GM12878 (cell line): ENCODE results near the gene SFN. TPM values are rescaled to one million over a fixed set of nuclear protein-coding genes. Genes with fewer than 3 reads are reported as not detected.
A peak's percentile ranks its signal among the peaks of the same experiment; 100 is the strongest.
"Not testable (repeated sequence)": the region's sequence is repeated elsewhere in the genome, so short reads cannot be mapped to it uniquely, and the experiment has no call there.

Experiments used
- ATAC-seq: fragments of 200-7000 bp; cut with Tn5 transposase; 3 replicates; pipeline ENCODE4 v1.9.1; 2020; ENCODE audit warnings: mild to moderate bottlenecking, moderate library complexity
- BruUV-seq: library from RNA; stranded (reverse); fragments of 400-500 nt; replicated peaks from 2 replicates; lab custom pipeline; 2021; lab: Mats Ljungman, UMichigan
- CTCF ChIA-PET: fragments of 300-600 bp; sonication (Branson Sonifier 250); formaldehyde crosslinking; extraction: SDS; loops from one replicate; lab custom pipeline; 2021; ENCODE audit warnings: inconsistent platforms; lab: Yijun Ruan, JAX
- POLR2A ChIA-PET: fragments of 350-600 bp; formaldehyde crosslinking; extraction: SDS; loops from one replicate; lab custom pipeline; 2021; ENCODE audit warnings: inconsistent platforms; lab: Charles Lee
- RAD21 ChIA-PET: fragments of 300-600 bp; sonication (Branson Sonifier 250); formaldehyde crosslinking; loops from one replicate; lab custom pipeline; 2023; ENCODE audit warnings: antibody characterized with exemption; ENCODE audit not compliant: unreplicated experiment; lab: Charles Lee
- SMC1A ChIA-PET: fragments of 300-600 bp; sonication (Branson Sonifier 250); formaldehyde crosslinking; loops from one replicate; lab custom pipeline; 2023; ENCODE audit not compliant: unreplicated experiment, uncharacterized antibody; lab: Charles Lee
- DNase-seq: peaks from one replicate; pipeline ENCODE4 v3.0.0-alpha.2; 2011; ENCODE audit warnings: low read depth, low spot score
- FAIRE-seq: peaks from 3 replicates; lab custom pipeline; 2011; peaks lifted over from hg19 to GRCh38; lab: Jason Lieb, UNC
- H2AFZ ChIP-seq: 2 replicates; pipeline ENCODE4 v1.6.0; 2011; ENCODE audit warnings: low read depth, low read length, control low read depth; ENCODE audit not compliant: control insufficient read depth
- H3K27ac ChIP-seq: 2 replicates; pipeline ENCODE4 v1.5.1; 2011; ENCODE audit warnings: control low read depth; ENCODE audit not compliant: control insufficient read depth, insufficient read depth
- H3K27me3 ChIP-seq, 2 experiments: replicated peaks in 1 of 2; 2 replicates each; pipeline versions ENCODE4 v1.6.0 to v1.6.1; 2011; ENCODE audit warnings: low read length in 1 of 2; ENCODE audit not compliant: control insufficient read depth in 2 of 2, insufficient read depth in 2 of 2
- H3K36me3 ChIP-seq, 2 experiments: 2 replicates each; pipeline ENCODE4 v1.5.1; 2011; ENCODE audit warnings: low read length in 1 of 2; ENCODE audit not compliant: control insufficient read depth in 2 of 2, insufficient read depth in 2 of 2
- H3K4me1 ChIP-seq: 2 replicates; pipeline ENCODE4 v1.6.1; 2011; ENCODE audit warnings: mild to moderate bottlenecking, low read length, moderate library complexity, mixed read lengths; ENCODE audit not compliant: control insufficient read depth, insufficient read depth
- H3K4me2 ChIP-seq: 2 replicates; pipeline ENCODE4 v1.6.0; 2011; ENCODE audit warnings: control low read depth; ENCODE audit not compliant: control insufficient read depth, insufficient read depth
- H3K4me3 ChIP-seq: fragments of 200-600 bp; sonication (generic); 2 replicates; pipeline ENCODE4 v1.5.1; 2016
- H3K79me2 ChIP-seq: 2 replicates; pipeline ENCODE4 v1.6.0; 2011; ENCODE audit warnings: low read length; ENCODE audit not compliant: control insufficient read depth, insufficient read depth
- H3K9ac ChIP-seq: 2 replicates; pipeline ENCODE4 v1.8.0; 2011; ENCODE audit warnings: low read length, control low read depth, mixed read lengths; ENCODE audit not compliant: control insufficient read depth, insufficient read depth
- H3K9me3 ChIP-seq: replicated peaks from 3 replicates; pipeline ENCODE4 v1.5.1; 2011; ENCODE audit warnings: mild to moderate bottlenecking, low read length; ENCODE audit not compliant: control insufficient read depth, insufficient read depth
- H4K20me1 ChIP-seq: 2 replicates; pipeline ENCODE4 v1.6.0; 2011; ENCODE audit not compliant: control insufficient read depth, insufficient read depth
- ASH2L ChIP-seq: fragments of 300-600, 200-600 bp; sonication (generic); IDR thresholded peaks from 2 replicates; pipeline ENCODE4 v1.6.1; 2017; ENCODE audit warnings: low read depth, mild to moderate bottlenecking, borderline replicate concordance
- BRCA1 ChIP-seq: IDR thresholded peaks from 2 replicates; pipeline ENCODE4 v1.6.1; 2011; ENCODE audit warnings: low read depth, low read length, improper control_type of control experiment
- KAT2A ChIP-seq: conservative IDR thresholded peaks from 2 replicates; pipeline ENCODE4 v1.6.1; 2011; ENCODE audit warnings: low read depth, low read length; ENCODE audit not compliant: control insufficient read depth
- MEF2A ChIP-seq: IDR thresholded peaks from 2 replicates; pipeline ENCODE4 v1.6.1; 2011; ENCODE audit warnings: low read depth, mild to moderate bottlenecking, low read length, moderate library complexity; ENCODE audit not compliant: insufficient read depth
- NR2F1 ChIP-seq: fragments of 450-650 bp; conservative IDR thresholded peaks from 2 replicates; pipeline ENCODE4 v1.6.1; 2017; ENCODE audit warnings: mild to moderate bottlenecking
- POLR2AphosphoS5 ChIP-seq: IDR thresholded peaks from 2 replicates; pipeline ENCODE4 v1.6.1; 2011; ENCODE audit warnings: mild to moderate bottlenecking, low read length, inconsistent platforms
- SP1 ChIP-seq: IDR thresholded peaks from one replicate; pipeline ENCODE4 v1.6.1; 2011; ENCODE audit warnings: low read depth, low read length
- WGBS: methylation state at CpG from one replicate; pipeline ENCODE4 v1.1.6; 2016; ENCODE audit warnings: low lambda C conversion rate; ENCODE audit not compliant: insufficient replicate concordance, insufficient coverage; ENCODE audit errors: missing lambda C conversion rate; 5-methylcytosine and 5-hydroxymethylcytosine counted together
- in situ Hi-C: fragments of 300-500 bp; cut with MboI; formaldehyde crosslinking; loops from 9 replicates; pipeline ENCODE4 v1.14.3; 2018; ENCODE audit warnings: mixed read lengths
- intact Hi-C: fragments of 100-400 bp; cut with micrococcal nuclease; formaldehyde crosslinking; loops from one replicate; pipeline ENCODE4 v1.14.2; 2022; ENCODE audit not compliant: unreplicated experiment
- polyA plus RNA-seq, 11 experiments: library from polyadenylated mRNA; depleted of rRNA in 4 of 11; unstranded in 6 of 11; stranded (reverse) in 5 of 11; fragments of >200 nt; fragmentation: Nextera tagmentation in 4 of 11; fragmentation: Illumina TruSeq in 1 of 11; extraction: Ambion mirVana in 4 of 11; extraction: Trizol in 1 of 11; gene quantifications; 1 replicate in 1 of 11; 2 replicates in 10 of 11; pipeline versions ENCODE4 v1.2.1 to v1.2.3, GENCODE V29; 2011 to 2016; ENCODE audit warnings: inconsistent platforms in 2 of 11, missing spikeins in 2 of 11, low read depth in 1 of 11
- total RNA-seq, 4 experiments: library from RNA; depleted of rRNA in 3 of 4; stranded (reverse); fragments of >200 nt in 3 of 4; fragmentation: Illumina TruSeq in 1 of 4; extraction: Trizol in 1 of 4; gene quantifications; 2 replicates each; pipeline versions ENCODE4 v1.2.1 to v1.2.3, GENCODE V29; 2013 to 2021
- TF ChIP-seq, protein P1 (sequence below): IDR thresholded peaks from 2 replicates; pipeline ENCODE4 v1.6.1; 2011; ENCODE audit warnings: low read depth, low read length, improper control_type of control experiment, borderline replicate concordance
- TF ChIP-seq, protein P2 (sequence below): IDR thresholded peaks from 2 replicates; pipeline ENCODE4 v1.6.1; 2012; ENCODE audit warnings: low read depth, low read length, improper control_type of control experiment
- TF ChIP-seq, protein P3 (sequence below): fragments of 450-650 bp; IDR thresholded peaks from 2 replicates; pipeline ENCODE4 v1.6.1; 2017; ENCODE audit warnings: mild to moderate bottlenecking, moderate library complexity

Gene SFN
- total and polyA plus RNA-seq, 10 of the 15 experiments (the other 5 are each of a cell fraction or from before 2014, with no cell fraction given) = 0.19 to 2.9 (median 1.0) TPM

DNA sequence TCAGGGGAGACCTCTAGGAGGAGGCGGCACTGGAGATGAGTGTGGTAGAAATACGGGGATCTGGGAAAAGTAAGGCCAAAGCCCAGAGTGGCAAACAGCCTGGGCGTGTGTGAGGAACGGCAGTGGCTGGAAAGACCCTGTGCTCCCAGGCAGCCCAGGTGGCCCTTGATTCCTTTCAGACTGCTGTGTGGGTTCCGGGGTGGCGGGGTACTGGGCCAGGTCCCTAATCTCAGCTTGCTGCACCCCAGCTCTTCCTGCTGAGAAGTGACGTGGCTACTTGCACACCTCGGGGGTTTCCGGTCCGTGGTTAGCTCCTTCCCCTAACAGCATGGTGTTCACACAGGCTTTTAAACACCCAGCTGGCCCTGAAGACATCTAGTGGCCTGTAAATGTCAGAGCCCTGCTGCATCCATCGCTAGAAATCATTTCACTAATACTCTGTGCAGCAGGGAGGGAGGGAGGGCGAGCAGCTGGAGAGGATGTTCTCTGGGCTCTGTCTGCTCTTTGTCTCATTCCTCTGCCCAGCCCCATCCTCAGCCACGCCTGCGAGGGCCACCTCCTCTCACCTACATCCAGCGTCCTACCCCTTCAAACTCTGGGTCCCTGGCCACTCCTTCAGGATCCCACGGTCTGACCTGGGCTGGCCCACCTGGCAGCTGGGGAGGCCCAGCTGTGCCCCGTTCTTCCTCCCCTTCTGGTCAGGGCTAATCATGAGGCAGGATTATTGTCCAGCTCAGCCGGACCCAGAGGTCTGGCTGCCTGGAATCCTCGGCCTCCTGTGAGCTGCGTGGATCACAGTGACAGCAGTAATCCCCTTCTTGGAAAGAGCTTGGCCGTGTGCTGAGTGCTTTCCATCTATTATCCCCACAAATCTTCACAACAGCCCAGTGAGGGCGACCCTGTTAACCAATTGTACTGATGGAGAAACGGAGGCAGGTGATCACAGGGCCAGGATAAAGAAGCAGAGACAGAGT lies 29.2 kb upstream of the SFN start (continued):
- no peak for TF ChIP-seq ASH2L
- no peak for TF ChIP-seq BRCA1
- TF ChIP-seq, protein P1, sequence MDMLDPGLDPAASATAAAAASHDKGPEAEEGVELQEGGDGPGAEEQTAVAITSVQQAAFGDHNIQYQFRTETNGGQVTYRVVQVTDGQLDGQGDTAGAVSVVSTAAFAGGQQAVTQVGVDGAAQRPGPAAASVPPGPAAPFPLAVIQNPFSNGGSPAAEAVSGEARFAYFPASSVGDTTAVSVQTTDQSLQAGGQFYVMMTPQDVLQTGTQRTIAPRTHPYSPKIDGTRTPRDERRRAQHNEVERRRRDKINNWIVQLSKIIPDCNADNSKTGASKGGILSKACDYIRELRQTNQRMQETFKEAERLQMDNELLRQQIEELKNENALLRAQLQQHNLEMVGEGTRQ = no peak
- TF ChIP-seq KAT2A = no peak
- peak; percentile 10 for TF ChIP-seq SP1
- TF ChIP-seq POLR2AphosphoS5 = peak; percentile 92
- TF ChIP-seq NR2F1 = peak; percentile 48; the same call in 1 of the 2 replicates
- TF ChIP-seq MEF2A = no peak
- TF ChIP-seq, protein P2, sequence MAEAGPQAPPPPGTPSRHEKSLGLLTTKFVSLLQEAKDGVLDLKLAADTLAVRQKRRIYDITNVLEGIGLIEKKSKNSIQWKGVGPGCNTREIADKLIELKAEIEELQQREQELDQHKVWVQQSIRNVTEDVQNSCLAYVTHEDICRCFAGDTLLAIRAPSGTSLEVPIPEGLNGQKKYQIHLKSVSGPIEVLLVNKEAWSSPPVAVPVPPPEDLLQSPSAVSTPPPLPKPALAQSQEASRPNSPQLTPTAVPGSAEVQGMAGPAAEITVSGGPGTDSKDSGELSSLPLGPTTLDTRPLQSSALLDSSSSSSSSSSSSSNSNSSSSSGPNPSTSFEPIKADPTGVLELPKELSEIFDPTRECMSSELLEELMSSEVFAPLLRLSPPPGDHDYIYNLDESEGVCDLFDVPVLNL = no peak
- TF ChIP-seq, protein P3, sequence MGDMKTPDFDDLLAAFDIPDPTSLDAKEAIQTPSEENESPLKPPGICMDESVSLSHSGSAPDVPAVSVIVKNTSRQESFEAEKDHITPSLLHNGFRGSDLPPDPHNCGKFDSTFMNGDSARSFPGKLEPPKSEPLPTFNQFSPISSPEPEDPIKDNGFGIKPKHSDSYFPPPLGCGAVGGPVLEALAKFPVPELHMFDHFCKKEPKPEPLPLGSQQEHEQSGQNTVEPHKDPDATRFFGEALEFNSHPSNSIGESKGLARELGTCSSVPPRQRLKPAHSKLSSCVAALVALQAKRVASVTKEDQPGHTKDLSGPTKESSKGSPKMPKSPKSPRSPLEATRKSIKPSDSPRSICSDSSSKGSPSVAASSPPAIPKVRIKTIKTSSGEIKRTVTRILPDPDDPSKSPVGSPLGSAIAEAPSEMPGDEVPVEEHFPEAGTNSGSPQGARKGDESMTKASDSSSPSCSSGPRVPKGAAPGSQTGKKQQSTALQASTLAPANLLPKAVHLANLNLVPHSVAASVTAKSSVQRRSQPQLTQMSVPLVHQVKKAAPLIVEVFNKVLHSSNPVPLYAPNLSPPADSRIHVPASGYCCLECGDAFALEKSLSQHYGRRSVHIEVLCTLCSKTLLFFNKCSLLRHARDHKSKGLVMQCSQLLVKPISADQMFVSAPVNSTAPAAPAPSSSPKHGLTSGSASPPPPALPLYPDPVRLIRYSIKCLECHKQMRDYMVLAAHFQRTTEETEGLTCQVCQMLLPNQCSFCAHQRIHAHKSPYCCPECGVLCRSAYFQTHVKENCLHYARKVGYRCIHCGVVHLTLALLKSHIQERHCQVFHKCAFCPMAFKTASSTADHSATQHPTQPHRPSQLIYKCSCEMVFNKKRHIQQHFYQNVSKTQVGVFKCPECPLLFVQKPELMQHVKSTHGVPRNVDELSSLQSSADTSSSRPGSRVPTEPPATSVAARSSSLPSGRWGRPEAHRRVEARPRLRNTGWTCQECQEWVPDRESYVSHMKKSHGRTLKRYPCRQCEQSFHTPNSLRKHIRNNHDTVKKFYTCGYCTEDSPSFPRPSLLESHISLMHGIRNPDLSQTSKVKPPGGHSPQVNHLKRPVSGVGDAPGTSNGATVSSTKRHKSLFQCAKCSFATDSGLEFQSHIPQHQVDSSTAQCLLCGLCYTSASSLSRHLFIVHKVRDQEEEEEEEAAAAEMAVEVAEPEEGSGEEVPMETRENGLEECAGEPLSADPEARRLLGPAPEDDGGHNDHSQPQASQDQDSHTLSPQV = peak; percentile 65; the same call in 1 of the 2 replicates

DNA sequence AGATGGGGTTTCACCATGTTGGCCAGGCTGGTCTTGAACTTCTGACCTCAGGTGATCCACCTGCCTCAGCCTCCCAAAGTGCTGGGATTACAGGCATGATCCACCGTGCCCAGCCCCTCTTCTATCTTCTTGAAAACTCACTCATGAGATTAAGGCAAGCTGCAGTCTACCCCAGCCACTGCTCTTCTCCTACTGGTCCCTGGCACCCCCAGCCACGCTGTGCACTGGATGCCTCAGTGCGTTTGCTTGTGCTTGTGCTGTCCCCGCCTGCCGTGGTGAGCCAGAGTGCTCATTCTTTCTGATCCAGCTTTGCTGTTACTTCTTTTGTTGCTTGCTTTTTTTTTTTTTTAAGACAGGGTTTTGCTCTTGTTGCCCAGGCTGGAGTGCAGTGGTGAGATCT lies 25.3 kb upstream of the SFN start:
- Histone ChIP-seq H3K27ac (peak overlapping the region; percentile 96), H3K4me1 (peaks cover 46% of the 10 kb centered on the region), H3K36me3 (peaks cover 14 to 43% of the 10 kb centered on the region in 2 experiments), H3K79me2 (peaks cover 25% of the 10 kb centered on the region)
- H3K4me3 ChIP-seq, H4K20me1 ChIP-seq, in situ Hi-C loops, H2AFZ ChIP-seq, H3K9me3 ChIP-seq, ATAC-seq, H3K27me3 ChIP-seq, BruUV-seq, DNase-seq, intact Hi-C loops, FAIRE-seq, H3K4me2 ChIP-seq, H3K9ac ChIP-seq: not testable (repeated sequence)
- CTCF ChIA-PET = interaction anchor here (1.9 to 3.2 kb wide), 9 partner anchors 8 to 235 kb away, joined by 7 to 24 read pairs (median 16); partner anchors contain the start of genes PIGV and ZDHHC18
- RAD21 ChIA-PET = interaction anchor here (1.1 to 3.1 kb wide), 6 partner anchors 9 to 49 kb away, joined by 3 to 28 read pairs (median 8); no protein-coding TSS in a partner anchor
- 95% methylated on average over 5 of the region's 5 CpGs for whole genome bisulfite sequencing
- SMC1A ChIA-PET = interaction anchor here (0.7 to 3.1 kb wide), 6 partner anchors 9 to 135 kb away, joined by 3 to 24 read pairs (median 7); partner anchors contain the start of gene SFN
- POLR2A ChIA-PET = interaction anchor here (0.6 to 2.8 kb wide), 7 partner anchors 9 to 53 kb away, joined by 3 to 22 read pairs (median 7); partner anchors contain the start of gene GPN2
